ENCODE results near the gene ARHGEF3. TPM values are rescaled to one million over a fixed set of nuclear protein-coding genes. Genes with fewer than 3 reads are reported as not detected.

The ARHGEF3 gene
- polyA plus RNA-seq, 1 donor from 2014 or later = 4.1 TPM

GRCh38 chr3:56751056-56751707 is 50.6 kb downstream of the ARHGEF3 start:
- Histone ChIP-seq H4K20me1 (ENCODE audit: insufficient read depth) (no peaks in the 10 kb centered on the region), H3K36me3 (ENCODE audit: insufficient read depth, low read length) (no peaks in the 10 kb centered on the region), H3K27me3 (ENCODE audit: insufficient read depth, low read depth, low read length) (no peaks in the 10 kb centered on the region), H3F3A (ENCODE audit: insufficient read depth, low read length, poor library complexity, severe bottlenecking) (no peaks in the 10 kb centered on the region), H3K4me2 (ENCODE audit: low read length) (no peak overlapping the region), H3K27ac (ENCODE audit: low read length) (no peak overlapping the region), H3K9ac (ENCODE audit: low read length) (no peak overlapping the region), H3K79me2 (replicated peaks; ENCODE audit: insufficient read depth, low read length) (no peaks in the 10 kb centered on the region), H3K9me3 (ENCODE audit: low read length) (no peaks in the 10 kb centered on the region), H3K9me2 (ENCODE audit: insufficient read depth, low read length) (no peaks in the 10 kb centered on the region), H2AFZ (ENCODE audit: low read depth, low read length) (no peak overlapping the region), H3K4me3 (ENCODE audit: low read length) (no peak overlapping the region)
- TF ChIP-seq SMC3 (conservative IDR thresholded peaks at IDR 0.05; ENCODE audit: poor library complexity) (no peak), RAD21 (conservative IDR thresholded peaks at IDR 0.05) (no peak), MXI1 (conservative IDR thresholded peaks at IDR 0.05; ENCODE audit: poor library complexity, severe bottlenecking) (no peak), CTCF (IDR thresholded peaks at IDR 0.05; ENCODE audit: poor library complexity, severe bottlenecking) (no peak)

GRCh38 chr3:56748663-56749231 is 53.0 kb downstream of the ARHGEF3 start:
- H3K9me2 ChIP-seq (ENCODE audit: insufficient read depth, low read length) = no peaks in the 10 kb centered on the region
- H3F3A ChIP-seq (ENCODE audit: insufficient read depth, low read length, poor library complexity, severe bottlenecking) = no peaks in the 10 kb centered on the region
- no peak overlapping the region for H3K4me3 ChIP-seq (ENCODE audit: low read length)
- no peak for TF ChIP-seq REST (IDR thresholded peaks at IDR 0.05; ENCODE audit: borderline replicate concordance)
- TF ChIP-seq POLR2AphosphoS5 (IDR thresholded peaks at IDR 0.05) = no peak
- TF ChIP-seq TAF1 (IDR thresholded peaks at IDR 0.05; ENCODE audit: low read depth) = no peak
- no peak for TF ChIP-seq RAD21 (conservative IDR thresholded peaks at IDR 0.05)
- no peak for TF ChIP-seq CTCF (IDR thresholded peaks at IDR 0.05; ENCODE audit: poor library complexity, severe bottlenecking)
- TF ChIP-seq MXI1 (conservative IDR thresholded peaks at IDR 0.05; ENCODE audit: poor library complexity, severe bottlenecking) = no peak
- no peak for TF ChIP-seq EZH2 (IDR thresholded peaks at IDR 0.05; ENCODE audit: borderline replicate concordance, insufficient read depth, low read length, poor library complexity, severe bottlenecking)
- TF ChIP-seq EP300 (conservative IDR thresholded peaks at IDR 0.05; ENCODE audit: poor library complexity, severe bottlenecking) = no peak
- no peak for TF ChIP-seq SMC3 (conservative IDR thresholded peaks at IDR 0.05; ENCODE audit: poor library complexity)
- H3K4me2 ChIP-seq (ENCODE audit: low read length) = no peak overlapping the region
- no peaks in the 10 kb centered on the region for H3K27me3 ChIP-seq (ENCODE audit: insufficient read depth, low read depth, low read length)
- H3K9ac ChIP-seq (ENCODE audit: low read length) = no peak overlapping the region
- H3K36me3 ChIP-seq (ENCODE audit: insufficient read depth, low read length) = no peaks in the 10 kb centered on the region
- no peaks in the 10 kb centered on the region for H3K79me2 ChIP-seq (replicated peaks; ENCODE audit: insufficient read depth, low read length)
- no peak overlapping the region for H2AFZ ChIP-seq (ENCODE audit: low read depth, low read length)
- no peaks in the 10 kb centered on the region for H4K20me1 ChIP-seq (ENCODE audit: insufficient read depth)
- no peak overlapping the region for H3K27ac ChIP-seq (ENCODE audit: low read length)
- no peaks in the 10 kb centered on the region for H3K9me3 ChIP-seq (ENCODE audit: low read length)
